SIG-M5 (cell line): Measurements from ENCODE around the gene CASK.

ENCODE experiments used
- DNase-seq: peaks from one replicate; lab custom pipeline; 2025; lab: John Stamatoyannopoulos, UW

CASK gene

DNA sequence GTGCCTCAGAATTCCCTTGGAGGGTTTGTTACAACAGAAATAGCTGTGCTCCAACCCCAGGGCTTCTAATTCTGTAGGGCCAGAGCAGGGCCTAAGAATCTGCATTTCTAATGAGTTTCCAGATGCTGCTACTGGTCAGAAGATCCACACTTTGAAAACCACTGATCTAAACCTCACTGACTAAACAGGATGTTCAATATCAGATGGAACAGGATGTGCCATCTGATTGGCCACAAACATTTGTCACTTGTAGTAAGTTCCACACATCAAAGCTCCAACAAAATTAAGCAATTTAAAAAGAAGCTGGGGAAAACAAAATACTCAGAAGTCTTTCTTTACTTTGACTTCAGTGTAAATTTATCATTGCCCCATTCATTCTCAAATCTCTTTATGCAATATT is 14.3 kb downstream of the CASK start:
- no peak for DNase-seq

DNA sequence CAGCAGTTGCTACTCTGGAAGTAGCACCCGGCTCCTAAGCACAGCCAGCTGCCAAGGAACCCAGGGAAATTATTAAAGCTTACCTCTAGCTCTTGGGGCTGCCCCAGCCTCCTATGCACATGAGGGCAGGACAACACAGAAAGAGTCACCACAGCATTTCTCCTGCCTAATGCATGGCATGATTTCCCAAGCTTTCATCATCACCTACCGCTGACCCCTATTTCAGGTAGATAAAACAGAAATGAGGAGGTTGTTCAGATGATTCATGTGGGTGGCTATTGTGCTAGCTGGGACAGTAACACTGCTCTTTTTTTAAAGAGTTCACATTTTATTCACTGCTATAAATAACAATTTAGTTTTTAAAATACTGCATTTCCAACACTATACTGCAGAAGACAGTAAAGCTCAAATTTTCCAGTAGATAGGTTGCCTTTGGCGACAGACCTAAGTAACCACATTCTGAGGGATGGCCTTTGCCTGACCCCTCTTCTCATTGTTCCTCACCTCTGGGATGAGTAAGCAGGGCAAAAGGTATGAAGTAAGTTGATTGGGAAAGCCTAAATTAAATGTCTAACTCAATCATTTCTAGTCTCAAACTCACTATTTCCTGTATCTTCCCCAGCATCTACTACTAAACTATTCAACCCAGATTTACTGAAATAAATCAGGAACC is 16.7 kb downstream of the CASK start:
- DNase-seq: no peak

GRCh38 chrX:41903544-41903943 is 19.8 kb downstream of the CASK start:
- DNase-seq: no peak

GRCh38 chrX:41900321-41900720 is 23.0 kb downstream of the CASK start:
- DNase-seq: no peak

DNA sequence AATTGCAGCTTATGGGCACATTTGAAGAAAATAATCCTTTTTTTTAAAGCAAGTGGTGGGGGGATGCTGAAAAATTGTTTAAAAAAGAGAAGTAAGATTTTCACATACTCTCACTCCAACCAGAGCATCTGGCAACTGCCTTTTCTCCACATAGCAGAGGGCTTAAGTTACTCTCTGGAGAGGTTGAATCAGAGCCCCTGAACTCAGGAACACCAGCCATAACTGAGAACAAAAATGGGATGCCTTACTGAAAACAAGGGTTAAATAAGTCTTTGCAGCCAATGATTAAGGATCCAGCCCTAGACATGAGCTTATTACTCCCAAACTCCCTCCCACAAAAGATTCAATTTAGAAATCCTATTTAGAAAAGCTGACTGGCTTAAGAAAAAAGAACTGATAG is 27.5 kb downstream of the CASK start:
- no peak for DNase-seq

DNA sequence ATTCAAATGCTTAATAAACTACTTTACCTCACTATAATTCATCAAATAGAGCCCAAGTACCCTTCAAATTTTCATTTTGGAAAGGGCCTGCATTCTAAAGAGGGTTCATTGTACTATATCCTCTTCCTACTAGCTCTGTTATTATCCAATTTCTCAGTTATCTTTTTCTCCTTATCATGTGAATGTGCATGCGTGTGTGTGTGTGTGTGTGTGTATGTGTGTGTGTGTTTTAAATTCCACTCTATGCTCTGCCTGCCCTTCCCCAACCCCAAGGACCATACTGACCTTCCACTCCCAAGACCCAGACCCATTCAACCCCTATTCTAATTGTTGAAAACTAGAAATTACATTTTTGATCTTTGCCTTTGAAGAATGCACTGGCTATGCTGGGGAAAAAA is 33.3 kb downstream of the CASK start:
- no peak for DNase-seq

DNA sequence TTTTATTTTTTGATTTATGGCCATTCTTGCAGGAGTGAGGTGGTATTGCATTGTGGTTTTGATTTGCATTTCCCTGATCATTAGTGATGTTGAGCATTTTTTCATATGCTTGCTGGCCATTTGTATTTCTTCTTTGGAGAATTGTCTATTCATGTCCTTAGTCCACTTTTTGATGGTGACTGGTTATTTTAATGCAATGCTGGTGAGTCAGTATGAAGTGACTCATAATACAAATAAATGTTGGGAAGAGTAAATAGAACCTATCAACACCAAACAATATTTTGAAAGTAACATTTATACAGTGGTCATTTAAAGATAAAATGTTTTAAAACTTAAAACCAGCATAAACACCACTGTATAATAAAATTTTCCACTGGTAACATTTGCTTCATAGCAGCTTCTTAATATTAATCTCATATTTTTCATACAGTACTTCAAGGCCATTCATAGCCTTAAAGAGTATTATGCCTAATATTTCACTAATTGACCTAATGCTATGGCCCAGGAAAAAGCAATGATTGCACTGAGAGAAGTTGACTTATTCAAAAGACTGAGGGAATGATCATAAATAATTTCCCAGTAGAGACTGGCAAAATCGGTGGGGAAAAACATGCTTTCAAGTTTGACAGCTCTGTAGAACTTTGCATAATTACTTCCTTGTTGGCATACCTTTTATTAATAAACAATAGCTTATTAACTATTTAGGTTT is 33.9 kb downstream of the CASK start:
- no peak for DNase-seq

- DNase-seq: no peak
Observed at GRCh38 chrX:41887691-41888090, 35.7 kb downstream of the CASK start.

DNA sequence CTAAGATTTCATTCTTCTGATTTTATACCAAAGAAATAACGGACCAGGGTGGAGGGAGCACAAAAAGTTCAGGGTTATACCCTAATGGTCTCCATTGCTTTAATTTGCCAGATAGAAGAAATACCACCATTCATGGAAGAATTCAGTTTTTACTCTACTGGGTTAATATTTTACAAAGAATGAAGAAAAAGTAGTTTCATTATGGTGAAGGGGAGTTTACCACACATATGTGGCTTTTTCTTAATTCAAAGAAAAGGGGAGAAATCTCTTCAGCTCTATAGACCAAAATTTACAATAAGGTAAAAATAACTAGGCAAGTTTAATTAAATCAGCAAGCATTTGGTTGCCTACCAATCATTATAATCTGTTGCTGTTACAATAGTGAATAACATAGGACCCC is 37.6 kb downstream of the CASK start:
- DNase-seq: no peak

GRCh38 chrX:41881166-41881565 is 42.2 kb downstream of the CASK start:
- DNase-seq: no peak

DNA sequence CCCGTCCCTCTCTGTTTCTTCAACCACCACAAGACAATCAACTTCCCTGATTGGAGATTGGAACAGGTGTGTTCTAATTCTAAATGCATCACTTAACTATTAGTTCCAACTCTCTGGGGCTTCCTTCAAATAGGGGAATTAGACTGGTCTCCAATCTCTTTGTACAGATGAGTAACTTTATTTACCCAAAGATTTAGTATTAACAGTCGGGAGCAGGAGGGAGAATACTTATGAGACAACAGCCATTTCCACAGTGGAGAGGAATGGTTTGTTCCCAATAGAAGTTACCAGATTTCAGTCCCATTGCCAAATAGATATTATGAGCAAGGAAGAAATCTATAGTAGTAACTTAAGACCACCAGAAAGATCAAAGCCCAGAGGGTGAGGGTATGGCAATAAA is 46.2 kb downstream of the CASK start:
- DNase-seq: no peak

- no peak for DNase-seq
Observed at GRCh38 chrX:41875142-41875541, 48.2 kb downstream of the CASK start.

GRCh38 chrX:41870719-41871151 is 52.6 kb downstream of the CASK start:
- DNase-seq: no peak

- DNase-seq: no peak
Observed at GRCh38 chrX:41868392-41868977, 54.9 kb downstream of the CASK start.

GRCh38 chrX:41863343-41864203 is 59.8 kb downstream of the CASK start:
- DNase-seq: no peak

DNA sequence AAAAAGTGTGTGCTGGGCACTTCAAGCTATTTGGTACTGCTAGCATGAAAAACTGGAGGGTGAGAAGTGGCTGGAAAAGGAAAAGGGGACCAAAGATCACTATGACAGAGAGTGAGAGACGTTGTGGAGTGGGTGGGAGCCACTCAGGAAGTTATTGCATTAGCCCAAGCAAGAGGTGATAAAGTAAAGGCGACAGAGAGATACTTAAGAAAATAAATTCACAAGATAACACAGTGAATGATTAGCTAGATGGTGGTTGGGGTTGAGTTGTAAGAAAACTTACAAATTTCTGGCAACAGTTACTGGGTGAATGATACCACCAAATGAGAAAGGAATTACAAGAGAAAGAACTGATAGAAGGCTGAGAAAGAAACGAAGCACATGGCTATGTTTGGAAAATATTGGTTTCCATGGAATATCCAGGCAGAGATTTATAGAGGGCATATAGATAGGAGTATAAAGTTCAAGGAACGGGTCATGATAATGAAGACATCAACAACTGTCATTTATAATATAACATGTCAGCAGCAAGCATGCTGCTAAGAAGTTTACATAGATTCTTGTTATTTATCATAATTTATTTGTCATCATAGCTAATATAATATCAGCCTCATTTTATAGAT is 60.7 kb downstream of the CASK start:
- no peak for DNase-seq

GRCh38 chrX:41858161-41858775 is 65.1 kb downstream of the CASK start:
- DNase-seq: no peak

DNA sequence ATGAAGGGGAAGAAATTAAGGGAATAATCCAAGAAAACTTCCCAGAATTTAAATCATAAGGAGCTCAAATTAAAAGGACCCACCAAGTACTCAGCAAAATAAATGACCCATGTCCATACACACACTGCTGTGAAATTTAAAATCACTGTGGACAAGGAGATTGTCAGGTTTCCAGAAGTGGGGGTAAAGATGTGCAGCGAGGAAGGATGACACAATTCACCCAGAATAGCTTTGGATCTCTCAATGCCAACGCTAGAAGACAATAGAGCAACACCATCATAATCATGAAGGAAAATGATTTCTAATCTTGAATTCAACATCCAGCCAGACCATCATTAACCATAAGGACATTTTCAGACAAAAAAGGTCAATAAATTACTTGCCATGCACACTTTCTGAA is 65.7 kb downstream of the CASK start:
- DNase-seq: no peak

DNA sequence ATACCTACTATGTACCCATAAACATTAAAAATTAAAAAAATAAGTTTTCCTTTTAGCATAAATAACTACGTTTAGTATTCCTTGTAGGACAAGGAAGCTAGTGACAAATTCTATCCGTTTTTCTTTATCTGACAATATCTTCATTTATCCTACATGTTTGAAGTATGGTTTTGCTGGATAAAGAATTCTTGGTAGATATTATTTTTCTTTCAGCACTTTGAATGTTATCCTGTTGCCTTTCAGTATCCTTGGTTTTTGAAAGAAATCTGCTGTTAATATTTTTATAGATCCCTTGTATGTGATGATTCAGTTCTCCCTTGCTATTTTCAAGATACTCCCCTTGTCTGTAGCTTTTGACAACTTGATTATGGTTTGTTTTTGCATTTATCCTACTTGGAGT is 76.6 kb downstream of the CASK start:
- no peak for DNase-seq

GRCh38 chrX:41837270-41837944 is 85.9 kb downstream of the CASK start:
- no peak for DNase-seq

GRCh38 chrX:41828826-41829225 is 94.5 kb downstream of the CASK start:
- DNase-seq: no peak
